Daoy (cell line): Measurements from ENCODE around the gene CACNA2D2. TPM values are rescaled to one million over a fixed set of nuclear protein-coding genes. Genes with fewer than 3 reads are reported as not detected.
A peak's percentile ranks its signal among the peaks of the same experiment; 100 is the strongest.

ENCODE experiments used
- DNase-seq: peaks from one replicate; pipeline ENCODE4 v3.0.0-alpha.2; 2015; ENCODE audit warnings: low read depth
- total RNA-seq: library from RNA; depleted of rRNA; stranded (reverse); fragments of >200 nt; shearing (Covaris generic); gene quantifications from 2 replicates; pipeline ENCODE4 v1.2.3, GENCODE V29; 2014

Gene CACNA2D2
- total RNA-seq, 1 experiment from 2014 or later: not detected

DNA sequence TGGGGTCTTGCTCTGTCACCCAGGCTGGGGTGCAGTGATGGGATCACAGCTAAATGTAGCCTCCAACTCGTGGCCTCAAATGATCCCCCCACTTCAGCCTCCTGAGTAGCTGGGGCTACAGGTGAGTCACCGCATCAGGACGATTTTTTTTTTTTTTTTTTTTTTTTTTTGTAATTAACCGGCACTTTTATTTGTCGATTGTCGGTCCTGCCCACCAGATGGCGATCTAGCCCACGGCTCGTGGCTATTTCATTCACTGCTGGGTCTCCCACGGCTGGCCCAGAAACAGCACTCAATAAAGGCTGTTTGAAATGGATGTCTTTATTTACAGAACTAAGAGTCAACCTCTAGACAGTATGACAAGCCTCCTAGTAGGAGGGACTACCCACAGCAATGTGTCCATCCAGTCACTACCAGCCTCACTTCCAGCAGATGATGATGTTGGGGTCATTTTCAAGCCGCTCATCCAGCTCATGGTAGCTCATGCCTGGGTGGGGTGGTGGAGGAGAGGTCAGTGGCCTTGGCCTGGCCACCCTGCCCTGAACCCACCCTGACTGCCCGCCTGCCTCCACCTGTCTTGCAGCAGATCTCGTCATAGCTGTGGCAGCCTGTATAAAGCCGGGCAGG lies 156.1 kb downstream of the CACNA2D2 start:
- peak; percentile 77 for DNase-seq

DNA sequence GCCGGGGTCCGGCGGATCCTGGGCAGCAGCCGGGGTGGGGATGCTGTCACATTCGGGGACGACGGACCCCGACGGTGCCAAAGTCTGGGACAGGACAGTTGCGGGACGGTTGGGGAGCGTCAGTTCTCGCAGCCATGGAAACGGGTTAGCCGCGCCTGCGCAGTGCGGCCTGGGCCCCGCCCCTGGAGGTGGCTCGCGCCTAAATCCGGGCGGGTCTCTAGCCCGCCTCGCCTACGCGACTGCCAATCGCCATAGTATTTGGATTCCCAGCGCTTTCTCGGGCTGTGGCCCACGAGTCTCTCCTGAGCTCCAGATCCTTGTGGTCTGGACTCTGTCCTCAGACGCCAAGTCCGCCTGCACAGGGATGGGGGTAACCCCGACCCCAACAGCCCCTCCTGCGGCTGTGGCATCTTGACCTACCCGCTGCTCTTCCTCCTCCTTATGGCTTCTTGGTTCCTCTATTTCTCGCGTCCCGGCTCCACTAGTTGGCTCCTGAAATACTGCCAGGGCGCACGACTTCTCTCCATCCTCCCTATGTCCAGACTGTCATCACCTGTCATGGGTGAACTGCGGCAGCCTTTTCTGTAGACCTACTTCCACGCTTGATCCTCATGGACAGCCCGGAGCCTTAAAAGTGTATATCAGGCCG lies 157.7 kb downstream of the CACNA2D2 start, which contains the start of gene ZMYND10:
ZMYND10 (minus strand) TSS at position 147 of the 649 bp plus-strand sequence. CDS start 153 bp downstream, outside the sequence.
- DNase-seq: peak; percentile 70

- no peak for DNase-seq
Observed at GRCh38 chr3:50345008-50345407, 158.4 kb downstream of the CACNA2D2 start.

GRCh38 chr3:50342813-50343633 lies 160.4 kb downstream of the CACNA2D2 start:
- DNase-seq: no peak

GRCh38 chr3:50341996-50342650 lies 161.3 kb downstream of the CACNA2D2 start:
- no peak for DNase-seq

- DNase-seq: no peak
Observed at GRCh38 chr3:50341537-50341936, 161.9 kb downstream of the CACNA2D2 start.

- no peak for DNase-seq
Observed at GRCh38 chr3:50340448-50341329, 162.7 kb downstream of the CACNA2D2 start, which contains the start of gene RASSF1. Gene RASSF1, minus strand, starts transcription at chr3:50340836. Its CDS starts 31 bp downstream, at chr3:50340805.

DNA sequence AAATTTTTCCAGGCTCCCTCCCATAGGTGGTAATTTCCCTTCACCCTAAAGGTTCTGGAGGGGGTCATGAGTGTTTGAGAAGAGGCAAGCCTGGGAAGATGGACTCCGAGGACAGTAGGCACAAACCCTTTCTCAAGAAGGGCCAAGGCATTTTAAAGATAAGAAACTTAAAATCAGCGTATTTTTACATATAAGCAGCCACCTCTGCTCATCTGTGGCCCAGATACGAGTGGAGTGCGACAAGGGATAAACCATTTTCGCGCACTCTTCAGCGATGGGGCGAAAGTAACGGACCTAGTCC lies 163.3 kb downstream of the CACNA2D2 start:
- DNase-seq: no peak

GRCh38 chr3:50339485-50340146 lies 163.8 kb downstream of the CACNA2D2 start:
- DNase-seq: no peak

- no peak for DNase-seq
Observed at GRCh38 chr3:50338965-50339364, 164.5 kb downstream of the CACNA2D2 start.

DNA sequence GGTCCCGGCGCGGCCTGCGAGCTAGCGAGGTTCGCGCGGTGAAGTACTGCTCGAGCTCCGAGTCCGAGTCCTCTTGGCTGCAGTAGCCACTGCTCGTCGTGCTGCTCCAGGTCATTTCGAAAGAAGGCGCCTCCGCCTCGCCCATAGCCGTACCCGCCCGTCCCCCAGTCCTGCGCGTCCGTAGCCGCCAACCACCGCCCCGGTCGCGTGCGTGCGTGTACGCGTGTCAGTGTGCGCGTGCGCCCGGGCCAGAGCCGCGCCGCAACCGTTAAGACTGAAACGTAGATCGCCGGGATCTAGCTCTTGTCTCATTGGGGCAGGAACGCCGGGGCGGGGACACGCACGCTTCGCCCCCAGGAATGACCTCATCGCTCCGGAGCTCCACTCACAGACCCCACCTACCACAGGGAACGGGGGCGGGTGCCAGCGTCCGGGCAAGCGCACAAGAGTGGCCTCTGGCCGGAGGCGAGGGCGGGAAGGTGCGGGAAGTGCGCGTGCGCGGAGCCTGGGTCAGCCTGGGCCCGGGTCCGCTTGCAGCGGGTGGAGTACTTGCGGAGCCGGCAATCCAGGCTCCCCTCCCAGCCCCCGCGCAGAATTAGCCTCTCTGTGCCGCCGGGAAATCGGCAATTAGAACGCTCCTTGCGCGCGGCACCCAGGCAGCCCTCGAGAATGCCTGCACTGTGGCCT lies 166.1 kb downstream of the CACNA2D2 start:
- peak; percentile 98 for DNase-seq

- peak; percentile 32 for DNase-seq
Observed at GRCh38 chr3:50336452-50337174, 166.8 kb downstream of the CACNA2D2 start.

DNA sequence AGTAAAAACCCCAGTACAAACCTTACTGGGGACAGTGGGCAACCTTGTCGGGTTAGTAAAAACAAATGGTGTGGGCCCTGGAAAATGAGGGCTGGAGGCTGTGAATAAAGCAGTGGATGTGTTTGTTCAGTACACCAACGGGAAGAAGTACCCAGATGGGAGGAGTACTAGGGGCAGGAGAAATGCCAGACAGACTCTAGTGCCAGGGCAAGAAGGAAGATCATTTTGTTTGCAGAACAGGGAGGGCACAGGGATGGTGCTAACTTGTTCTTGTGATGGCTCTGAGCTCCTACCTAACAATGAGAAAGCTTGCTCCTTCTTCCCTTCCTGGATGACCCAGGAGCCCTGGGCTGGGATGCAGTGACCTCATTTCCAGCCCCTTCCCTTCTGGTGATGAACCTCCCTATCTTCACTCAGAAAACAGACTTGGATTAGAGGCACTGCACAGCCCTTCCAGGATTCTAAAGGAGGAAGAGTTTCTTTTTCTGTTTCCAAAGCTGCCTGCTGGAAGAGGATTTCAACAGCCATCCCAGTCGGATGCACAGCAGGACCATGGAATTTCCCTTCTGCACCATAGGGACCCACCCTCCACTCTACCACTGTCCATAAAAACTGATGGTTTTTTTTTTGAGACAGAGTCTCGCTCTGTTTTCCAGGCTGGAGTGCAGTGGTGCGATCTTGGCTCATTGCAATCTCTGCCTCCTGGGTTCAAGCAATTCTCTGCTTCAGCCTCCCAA lies 168.9 kb downstream of the CACNA2D2 start:
- no peak for DNase-seq

DNA sequence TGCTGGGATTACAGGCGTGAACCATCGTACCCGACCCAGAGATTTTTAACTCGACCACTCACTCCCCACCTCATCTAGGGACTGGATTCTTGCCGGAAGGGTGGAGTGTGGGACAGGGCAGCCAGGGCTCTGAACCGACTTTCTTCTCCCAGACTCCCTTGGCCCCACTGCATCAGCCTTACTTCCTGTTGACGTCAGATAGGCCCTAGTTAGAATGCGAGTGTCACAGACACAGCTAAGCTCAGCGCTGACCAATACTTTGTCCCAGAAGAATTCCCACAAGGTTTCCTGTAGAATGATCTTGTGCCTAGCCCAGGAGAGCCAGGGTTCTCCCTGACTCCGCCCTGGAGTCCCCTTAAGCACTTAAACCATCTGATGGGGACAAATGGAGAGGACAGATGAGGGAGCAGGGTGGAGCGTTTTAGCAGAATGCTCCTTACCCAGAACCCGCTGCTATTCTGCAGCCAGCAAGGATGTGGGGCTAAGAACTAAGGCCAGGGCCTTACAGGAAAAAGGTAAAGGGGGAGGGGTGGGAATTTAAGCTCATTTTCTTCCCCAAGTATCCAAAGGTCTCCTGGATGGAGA lies 169.6 kb downstream of the CACNA2D2 start:
- no peak for DNase-seq

DNA sequence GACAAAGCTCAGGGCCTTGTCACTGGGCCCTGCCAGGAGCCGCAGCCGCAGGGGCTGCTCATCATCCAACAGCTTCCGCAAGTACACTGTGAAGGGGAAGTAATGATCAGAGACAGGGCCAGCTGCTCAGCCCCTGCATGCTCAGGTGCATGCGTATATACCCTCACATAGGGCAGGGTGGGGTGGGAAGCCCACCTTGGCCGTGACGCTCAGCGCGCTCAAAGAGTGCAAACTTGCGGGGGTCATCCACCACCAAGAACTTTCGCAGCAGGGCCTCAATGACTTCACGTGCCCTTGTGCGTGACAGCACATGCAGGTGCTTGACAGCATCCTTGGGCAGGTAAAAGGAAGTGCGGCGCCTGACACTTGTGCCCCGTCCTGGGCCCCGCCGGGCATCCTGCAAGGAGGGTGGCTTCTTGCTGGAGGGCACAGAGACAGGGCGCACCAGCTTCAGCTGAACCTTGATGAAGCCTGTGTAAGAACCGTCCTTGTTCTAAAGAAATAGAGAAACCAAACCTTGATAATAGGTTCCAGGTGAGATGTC lies 172.0 kb downstream of the CACNA2D2 start:
- no peak for DNase-seq

- DNase-seq: no peak
Observed at GRCh38 chr3:50330330-50330729, 173.1 kb downstream of the CACNA2D2 start.

- DNase-seq: peak; percentile 96
Observed at GRCh38 chr3:50327943-50328691, 175.3 kb downstream of the CACNA2D2 start, which contains the start of gene TUSC2. Gene TUSC2, minus strand, starts transcription at chr3:50328223. Its CDS starts 124 bp downstream, at chr3:50328099.
